A673 (cell line): Measurements from ENCODE around the gene ABCG1. TPM values are rescaled to one million over a fixed set of nuclear protein-coding genes. Genes with fewer than 3 reads are reported as not detected.

ENCODE experiments used
- BruUV-seq: library from RNA; stranded (reverse); fragments of 400-500 nt; replicated peaks from 2 replicates; lab custom pipeline; 2021; lab: Mats Ljungman, UMichigan
- CTCF ChIA-PET: fragments of 300-600 bp; sonication (Branson Sonifier 250); formaldehyde crosslinking; loops from one replicate; lab custom pipeline; 2022; ENCODE audit warnings: antibody characterized with exemption; lab: Charles Lee
- POLR2A ChIA-PET: fragments of 300-600 bp; sonication (Branson Sonifier 250); formaldehyde crosslinking; loops from one replicate; lab custom pipeline; 2022; ENCODE audit warnings: antibody characterized with exemption; ENCODE audit not compliant: low non-redundant PET; lab: Charles Lee
- DNase-seq: peaks from one replicate; pipeline ENCODE4 v3.0.0-alpha.2; 2015; ENCODE audit warnings: low spot score
- H3K27ac ChIP-seq: fragments of 200-600 bp; sonication (generic); 2 replicates; pipeline ENCODE4 v1.5.1; 2016; ENCODE audit warnings: mixed run types, low read depth, mild to moderate bottlenecking, mixed read lengths, antibody characterized with exemption, low read length; ENCODE audit not compliant: poor library complexity, severe bottlenecking
- H3K27me3 ChIP-seq: fragments of 200-600 bp; sonication (generic); replicated peaks from 2 replicates; pipeline ENCODE4 v1.6.1; 2017; ENCODE audit warnings: mixed run types, low read depth, mild to moderate bottlenecking, mixed read lengths, antibody characterized with exemption, low read length; ENCODE audit not compliant: insufficient read depth, poor library complexity
- H3K36me3 ChIP-seq: fragments of 200-600 bp; sonication (generic); 2 replicates; pipeline ENCODE4 v1.6.1; 2016; ENCODE audit warnings: mixed run types, mild to moderate bottlenecking, mixed read lengths, antibody characterized with exemption, low read length; ENCODE audit not compliant: insufficient read depth, poor library complexity, severe bottlenecking
- H3K4me1 ChIP-seq: fragments of 200-600 bp; sonication (generic); 2 replicates; pipeline ENCODE4 v1.6.1; 2017; ENCODE audit warnings: mixed run types, mild to moderate bottlenecking, mixed read lengths, antibody characterized with exemption, low read length; ENCODE audit not compliant: insufficient read depth, poor library complexity, severe bottlenecking
- H3K4me3 ChIP-seq: fragments of 200-600 bp; sonication (generic); 2 replicates; pipeline ENCODE4 v1.5.1; 2016; ENCODE audit warnings: low read depth, mixed run types, mild to moderate bottlenecking, mixed read lengths, low read length; ENCODE audit not compliant: poor library complexity, severe bottlenecking
- H3K9me3 ChIP-seq: fragments of 200-600 bp; sonication (generic); 2 replicates; pipeline ENCODE4 v1.6.1; 2016; ENCODE audit warnings: mixed run types, low read depth, mild to moderate bottlenecking, mixed read lengths, antibody characterized with exemption, low read length; ENCODE audit not compliant: poor library complexity, severe bottlenecking
- EZH2 ChIP-seq: fragments of 200-600 bp; sonication (generic); IDR thresholded peaks from 2 replicates; pipeline ENCODE4 v1.6.1; 2017; ENCODE audit warnings: borderline replicate concordance, low read depth, mild to moderate bottlenecking, mixed read lengths, antibody characterized with exemption, low read length; ENCODE audit not compliant: poor library complexity, severe bottlenecking
- intact Hi-C: fragments of 100-400 bp; cut with micrococcal nuclease; formaldehyde crosslinking; loops from one replicate; pipeline ENCODE4 v1.10.0; 2022; ENCODE audit not compliant: unreplicated experiment
- total RNA-seq: library from RNA; stranded (reverse); gene quantifications from 2 replicates; pipeline ENCODE4 v1.2.3, GENCODE V29; 2021
- TF ChIP-seq, protein P1 (sequence below): fragments of 300-800, 200-600 bp; sonication (generic); conservative IDR thresholded peaks from 2 replicates; pipeline ENCODE4 v1.5.1; 2017; ENCODE audit warnings: low read depth, mild to moderate bottlenecking, antibody characterized with exemption, low read length, moderate library complexity, mixed read lengths

ABCG1 gene
- total RNA-seq, 1 experiment from 2014 or later, result 3.4 TPM

DNA sequence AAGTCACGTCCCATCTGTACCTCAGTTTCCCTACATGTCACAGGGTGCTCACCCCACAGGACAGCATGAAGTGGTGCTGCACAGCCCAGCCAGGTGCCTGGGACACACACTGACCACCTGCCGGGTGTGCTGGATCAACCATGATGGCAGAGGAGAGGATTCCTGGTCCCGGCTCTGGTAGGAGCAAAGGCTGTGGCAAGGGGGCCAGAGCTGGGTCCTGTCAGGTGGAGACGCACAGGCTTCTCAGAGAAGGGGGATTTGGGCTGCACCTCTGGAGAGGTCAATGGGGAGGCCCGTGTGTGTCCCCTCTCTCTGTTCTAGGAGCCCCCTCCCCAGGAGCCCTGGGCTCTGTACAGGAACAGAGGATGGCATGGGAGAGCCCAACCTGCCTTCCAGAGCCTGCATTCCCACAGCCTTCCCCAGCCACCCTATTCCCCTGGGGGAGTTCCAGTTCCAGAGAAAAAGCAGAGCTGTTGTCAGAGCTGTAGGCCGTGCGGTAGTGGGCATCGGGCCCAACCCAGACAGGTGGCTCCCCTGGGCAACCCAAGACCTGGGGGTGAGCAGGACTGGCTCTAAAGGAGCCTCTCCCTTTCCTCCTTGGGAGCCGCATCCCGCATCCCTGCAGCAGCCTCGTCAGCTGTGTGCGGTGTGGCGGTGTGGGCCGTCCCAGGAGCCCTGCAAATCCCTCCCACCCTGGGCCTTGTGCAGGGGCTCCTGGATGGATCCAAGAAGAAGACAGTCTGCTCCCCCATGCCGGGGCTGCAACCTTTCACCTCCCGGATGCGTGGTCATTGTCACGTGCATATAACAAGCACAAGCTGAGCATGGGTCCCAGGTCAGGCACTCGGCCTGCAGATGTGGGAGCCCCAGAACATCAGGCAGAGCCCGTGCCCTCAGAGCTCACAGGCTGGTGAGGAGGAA is 99.1 kb downstream of the ABCG1 start:
- no TSS peak for BruUV-seq
- CTCF ChIA-PET, result no interaction called here

DNA sequence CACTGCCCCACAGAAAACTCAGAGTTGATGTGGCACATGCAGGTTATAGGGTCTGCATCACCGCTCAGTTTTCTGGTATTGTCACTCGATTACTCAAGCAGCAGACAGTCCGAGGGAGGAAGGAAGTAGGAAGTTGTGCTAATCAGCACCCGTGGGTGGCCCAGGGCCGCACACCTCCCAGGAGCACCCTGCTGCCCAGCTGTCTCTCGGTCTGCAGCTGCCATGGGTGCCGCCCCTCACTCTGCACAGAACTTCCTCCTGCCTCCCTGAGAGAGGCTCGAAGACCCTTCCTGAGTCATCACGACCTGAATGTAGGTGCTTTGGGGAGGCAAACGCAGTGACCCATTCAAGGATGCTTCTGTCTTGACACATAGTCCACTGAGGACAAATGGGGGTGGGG is 100.4 kb downstream of the ABCG1 start:
- Histone ChIP-seq H3K4me3 (no peak overlapping the region), H3K4me1 (no peaks in the 10 kb centered on the region)
- BruUV-seq, result no TSS peak

More for the DNA sequence above, 99.1 kb downstream of the ABCG1 start:
- POLR2A ChIA-PET, result no interaction called here
- H3K4me3 ChIP-seq, result no peak overlapping the region
- H3K9me3 ChIP-seq, result no peaks in the 10 kb centered on the region
- no peak for DNase-seq
- TF ChIP-seq EZH2, result no peak
- TF ChIP-seq, protein P1, sequence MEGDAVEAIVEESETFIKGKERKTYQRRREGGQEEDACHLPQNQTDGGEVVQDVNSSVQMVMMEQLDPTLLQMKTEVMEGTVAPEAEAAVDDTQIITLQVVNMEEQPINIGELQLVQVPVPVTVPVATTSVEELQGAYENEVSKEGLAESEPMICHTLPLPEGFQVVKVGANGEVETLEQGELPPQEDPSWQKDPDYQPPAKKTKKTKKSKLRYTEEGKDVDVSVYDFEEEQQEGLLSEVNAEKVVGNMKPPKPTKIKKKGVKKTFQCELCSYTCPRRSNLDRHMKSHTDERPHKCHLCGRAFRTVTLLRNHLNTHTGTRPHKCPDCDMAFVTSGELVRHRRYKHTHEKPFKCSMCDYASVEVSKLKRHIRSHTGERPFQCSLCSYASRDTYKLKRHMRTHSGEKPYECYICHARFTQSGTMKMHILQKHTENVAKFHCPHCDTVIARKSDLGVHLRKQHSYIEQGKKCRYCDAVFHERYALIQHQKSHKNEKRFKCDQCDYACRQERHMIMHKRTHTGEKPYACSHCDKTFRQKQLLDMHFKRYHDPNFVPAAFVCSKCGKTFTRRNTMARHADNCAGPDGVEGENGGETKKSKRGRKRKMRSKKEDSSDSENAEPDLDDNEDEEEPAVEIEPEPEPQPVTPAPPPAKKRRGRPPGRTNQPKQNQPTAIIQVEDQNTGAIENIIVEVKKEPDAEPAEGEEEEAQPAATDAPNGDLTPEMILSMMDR, result no peak
- no peaks in the 10 kb centered on the region for H3K27me3 ChIP-seq
- intact Hi-C loops, result no loop called here
- H3K27ac ChIP-seq, result no peak overlapping the region
- no peaks in the 10 kb centered on the region for H3K4me1 ChIP-seq
- H3K36me3 ChIP-seq, result no peaks in the 10 kb centered on the region

DNA sequence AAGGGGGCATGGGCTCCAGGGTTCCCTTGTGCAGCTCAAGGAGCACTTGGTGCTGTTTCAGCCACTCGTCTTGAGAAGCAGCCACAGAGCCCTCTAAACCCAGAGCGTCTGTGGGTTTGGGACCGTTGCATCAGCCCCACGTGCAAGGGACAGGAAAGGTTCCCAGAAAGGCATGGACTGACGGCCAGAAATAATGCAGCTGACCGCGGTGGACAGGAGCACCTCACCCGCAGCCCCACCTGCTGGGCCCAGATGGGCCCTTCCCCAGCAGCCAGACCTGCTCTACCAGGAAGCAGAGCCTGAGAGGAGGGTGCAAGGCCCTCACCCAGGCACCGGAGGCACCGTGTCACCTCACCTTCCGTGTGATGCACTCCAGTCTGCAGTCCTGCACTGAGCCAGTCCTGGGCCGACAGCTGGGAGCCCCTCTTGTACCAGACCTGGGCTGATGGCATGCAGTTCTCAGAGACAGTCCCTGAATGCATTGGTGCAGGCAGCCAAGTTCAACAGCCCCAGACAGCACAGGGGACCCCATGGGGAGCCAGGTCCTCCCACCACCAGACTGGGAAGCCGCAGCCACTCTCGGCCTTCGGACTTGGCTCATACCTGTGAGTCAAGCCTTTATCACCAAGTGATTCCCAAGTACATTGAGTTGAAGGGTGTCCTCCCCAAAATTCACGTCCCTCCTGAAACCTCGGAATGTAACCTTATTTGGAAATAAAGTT is 101.1 kb downstream of the ABCG1 start:
- TF ChIP-seq, protein P1, result no peak
- TF ChIP-seq EZH2, result no peak
- Histone ChIP-seq H3K36me3 (no peaks in the 10 kb centered on the region), H3K9me3 (no peaks in the 10 kb centered on the region), H3K27ac (no peak overlapping the region), H3K4me1 (no peaks in the 10 kb centered on the region), H3K4me3 (no peak overlapping the region), H3K27me3 (no peaks in the 10 kb centered on the region)
- no peak for DNase-seq
- CTCF ChIA-PET, result no interaction called here
- POLR2A ChIA-PET, result no interaction called here
- intact Hi-C loops, result no loop called here
- no TSS peak for BruUV-seq

More for the DNA sequence above, 100.4 kb downstream of the ABCG1 start:
- H3K27me3 ChIP-seq, result no peaks in the 10 kb centered on the region
- DNase-seq, result no peak
- POLR2A ChIA-PET, result no interaction called here
- intact Hi-C loops, result no loop called here
- no peak overlapping the region for H3K27ac ChIP-seq
- H3K36me3 ChIP-seq, result no peaks in the 10 kb centered on the region
- CTCF ChIA-PET, result no interaction called here
- no peak for TF ChIP-seq EZH2
- TF ChIP-seq, protein P1, result no peak
- H3K9me3 ChIP-seq, result no peaks in the 10 kb centered on the region
